Activated CD4-positive, alpha-beta memory T cell treated with anti-CD3 and anti-CD28 coated beads for 36 hours (primary cell): ENCODE data around the gene NR1I2. TPM values are rescaled to one million over a fixed set of nuclear protein-coding genes. Genes with fewer than 3 reads are reported as not detected.

Source experiments
- CTCF ChIA-PET: fragments of 350-600 bp; sonication (Branson Sonifier 250); formaldehyde crosslinking; loops from one replicate; lab custom pipeline; 2021; ENCODE audit warnings: antibody characterized with exemption, inconsistent platforms; lab: Charles Lee
- POLR2A ChIA-PET: fragments of 350-600 bp; sonication (Branson Sonifier 250); formaldehyde crosslinking; loops from one replicate; lab custom pipeline; 2021; ENCODE audit warnings: antibody characterized with exemption; lab: Charles Lee
- DNase-seq: peaks from one replicate; pipeline ENCODE4 v3.0.0-alpha.2; 2020
- H3K27ac Mint-ChIP-seq: one replicate; pipeline ENCODE4 v1.8.0; 2021; ENCODE audit warnings: mixed read lengths
- H3K27me3 Mint-ChIP-seq: one replicate; pipeline ENCODE4 v1.8.0; 2021; ENCODE audit warnings: mixed read lengths
- H3K36me3 Mint-ChIP-seq: one replicate; pipeline ENCODE4 v1.8.0; 2021; ENCODE audit warnings: mixed read lengths
- H3K4me1 Mint-ChIP-seq: one replicate; pipeline ENCODE4 v1.8.0; 2021; ENCODE audit warnings: low read depth, mixed read lengths
- H3K4me3 Mint-ChIP-seq: one replicate; pipeline ENCODE4 v1.8.0; 2021; ENCODE audit warnings: mild to moderate bottlenecking, mixed read lengths
- H3K9me3 Mint-ChIP-seq: one replicate; pipeline ENCODE4 v1.8.0; 2021; ENCODE audit warnings: mixed read lengths
- intact Hi-C: fragments of 100-400 bp; cut with micrococcal nuclease; formaldehyde crosslinking; loops from one replicate; pipeline ENCODE4 v1.15.1; 2023
- total RNA-seq, 2 experiments: library from RNA; stranded (reverse); gene quantifications; one replicate each; pipeline ENCODE4 v1.2.3, GENCODE V29; 2021

Gene NR1I2
- total RNA-seq, 2 experiments from 2014 or later: 0.36 to 0.39 TPM

- POLR2A ChIA-PET: no interaction called here
- Mint-ChIP-seq H3K4me1 (no peaks in the 10 kb centered on the region), H3K27me3 (no peaks in the 10 kb centered on the region), H3K9me3 (no peaks in the 10 kb centered on the region), H3K36me3 (peaks cover 35% of the 10 kb centered on the region), H3K4me3 (no peak overlapping the region), H3K27ac (no peak overlapping the region)
- DNase-seq: no peak
- CTCF ChIA-PET: no interaction called here
- intact Hi-C loops: no loop called here
Observed at GRCh38 chr3:119864476-119864875, 82.6 kb downstream of the NR1I2 start.

Other genes with a start within 250 kb of the NR1I2 start
- 1 to 10 TPM; 3.4 to 3.7 TPM for gene CD80, start 222.5 kb upstream of the NR1I2 start, total RNA-seq
- gene ADPRH, start 202.6 kb upstream of the NR1I2 start, total RNA-seq: 1 to 10 TPM; 7.7 to 8.6 TPM
- gene PLA1A, start 184.2 kb upstream of the NR1I2 start, total RNA-seq: under 1 TPM; 0.31 to 0.34 TPM
- 1 to 10 TPM; 2.1 to 2.3 TPM for gene POPDC2, start 121.5 kb upstream of the NR1I2 start, total RNA-seq
- gene COX17, start 104.7 kb upstream of the NR1I2 start, total RNA-seq: 100 to 1,000 TPM; 108 to 112 TPM
- under 1 TPM; 0.29 to 0.31 TPM for gene CFAP91, start 79.1 kb upstream of the NR1I2 start, total RNA-seq